Endodermal cell (in vitro differentiated cells): Measurements from ENCODE around the gene RALGPS1. TPM values are rescaled to one million over a fixed set of nuclear protein-coding genes. Genes with fewer than 3 reads are reported as not detected.

Experiments used
- DNase-seq: peaks from one replicate; pipeline ENCODE4 v3.0.0-alpha.2; 2017
- H3K27ac ChIP-seq: 2 replicates; pipeline ENCODE4 v1.5.1; 2013; ENCODE audit warnings: mild to moderate bottlenecking, low read depth, low read length, moderate library complexity
- H3K27me3 ChIP-seq: 2 replicates; pipeline ENCODE4 v1.6.1; 2013; ENCODE audit warnings: mild to moderate bottlenecking, low read length, moderate library complexity; ENCODE audit not compliant: insufficient read depth, control insufficient read depth, poor library complexity, severe bottlenecking
- H3K36me3 ChIP-seq: 2 replicates; pipeline ENCODE4 v1.7.0; 2013; ENCODE audit warnings: mild to moderate bottlenecking, low read length, moderate library complexity; ENCODE audit not compliant: control insufficient read depth, insufficient read depth
- H3K4me1 ChIP-seq: one replicate; pipeline ENCODE4 v1.7.0; 2013; ENCODE audit warnings: low read length; ENCODE audit not compliant: control insufficient read depth, insufficient read depth
- H3K4me3 ChIP-seq: 2 replicates; pipeline ENCODE4 v1.5.1; 2013; ENCODE audit warnings: mild to moderate bottlenecking, low read length, moderate library complexity
- H3K9ac ChIP-seq: 2 replicates; pipeline ENCODE4 v1.6.1; 2013; ENCODE audit warnings: mild to moderate bottlenecking, low read length, moderate library complexity; ENCODE audit not compliant: poor library complexity, severe bottlenecking; ENCODE audit errors: extremely low read depth
- H3K9me3 ChIP-seq: 2 replicates; pipeline ENCODE4 v1.6.1; 2013; ENCODE audit warnings: mild to moderate bottlenecking, low read length, moderate library complexity; ENCODE audit not compliant: control insufficient read depth
- H3K27ac Mint-ChIP-seq: 2 replicates; pipeline ENCODE4 v1.8.0; 2020; ENCODE audit warnings: mixed read lengths
- H3K27me3 Mint-ChIP-seq: 2 replicates; pipeline ENCODE4 v1.8.0; 2021; ENCODE audit warnings: mild to moderate bottlenecking, mixed read lengths; ENCODE audit not compliant: insufficient read depth
- H3K36me3 Mint-ChIP-seq: 2 replicates; pipeline ENCODE4 v1.8.0; 2020; ENCODE audit warnings: low read depth, mixed read lengths
- H3K4me1 Mint-ChIP-seq: 2 replicates; pipeline ENCODE4 v1.8.0; 2020; ENCODE audit warnings: mixed read lengths
- H3K4me3 Mint-ChIP-seq: 2 replicates; pipeline ENCODE4 v1.8.0; 2020; ENCODE audit warnings: mild to moderate bottlenecking, moderate library complexity, mixed read lengths
- H3K9me3 Mint-ChIP-seq: 2 replicates; pipeline ENCODE4 v1.8.0; 2020; ENCODE audit warnings: mild to moderate bottlenecking, mixed read lengths
- CTCF ChIP-seq: fragments of 200-600 bp; sonication (generic); conservative IDR thresholded peaks from 2 replicates; pipeline ENCODE4 v1.5.0; 2021; ENCODE audit warnings: antibody characterized with exemption, mild to moderate bottlenecking
- WGBS, 2 experiments: methylation state at CpG; one replicate each; pipeline versions ENCODE4 v1.1.5 to v1.1.7; 2013; ENCODE audit warnings: missing lambda C conversion rate in 2 of 2, mixed read lengths in 1 of 2; ENCODE audit not compliant: insufficient coverage in 1 of 2, insufficient read length in 1 of 2; 5-methylcytosine and 5-hydroxymethylcytosine counted together
- total RNA-seq, 2 donors: library from RNA; stranded (reverse); fragmentation: NEBNext Ultra II Directional in 1 of 2; extraction: Animal tissue kit (Norgen Biotek cat#: 25700) in 1 of 2; gene quantifications; 2 replicates in 1 of 2; 3 replicates in 1 of 2; pipeline ENCODE4 v1.2.1, GENCODE V29; 2021

Gene RALGPS1
- total RNA-seq, 2 donors from 2014 or later = 23.3 to 25.0 TPM

- Mint-ChIP-seq H3K36me3 (peaks cover 3% of the 10 kb centered on the region), H3K9me3 (no peaks in the 10 kb centered on the region), H3K4me1 (peaks cover 6% of the 10 kb centered on the region), H3K4me3 (no peak overlapping the region), H3K27me3 (no peaks in the 10 kb centered on the region), H3K27ac (no peak overlapping the region)
- Histone ChIP-seq H3K4me3 (no peak overlapping the region), H3K36me3 (no peaks in the 10 kb centered on the region), H3K27ac (no peak overlapping the region), H3K9ac (no peak overlapping the region), H3K27me3 (no peaks in the 10 kb centered on the region), H3K9me3 (no peaks in the 10 kb centered on the region), H3K4me1 (no peaks in the 10 kb centered on the region)
- DNase-seq = no peak
- TF ChIP-seq CTCF = no peak
- 93 to 100% methylated on average over 3 of the region's 3 CpGs for WGBS, 2 experiments
Measured at GRCh38 chr9:127056446-127056845, 141.9 kb downstream of the RALGPS1 start.

- no peak for DNase-seq
- Histone ChIP-seq H3K4me1 (no peaks in the 10 kb centered on the region), H3K4me3 (no peak overlapping the region), H3K9me3 (no peaks in the 10 kb centered on the region), H3K9ac (no peak overlapping the region), H3K27ac (no peak overlapping the region), H3K27me3 (no peaks in the 10 kb centered on the region), H3K36me3 (no peaks in the 10 kb centered on the region)
- no peak for TF ChIP-seq CTCF
- H3K36me3 Mint-ChIP-seq = peaks cover 6% of the 10 kb centered on the region
- peaks cover 6% of the 10 kb centered on the region for H3K4me1 Mint-ChIP-seq
- no peaks in the 10 kb centered on the region for H3K9me3 Mint-ChIP-seq
- no peaks in the 10 kb centered on the region for H3K27me3 Mint-ChIP-seq
- WGBS, 2 experiments = 84 to 90% methylated on average over 6 to 7 of the region's 7 CpGs
- no peak overlapping the region for H3K4me3 Mint-ChIP-seq
- peak overlapping the region; percentile 21 for H3K27ac Mint-ChIP-seq
Measured at GRCh38 chr9:127058011-127058644, 143.5 kb downstream of the RALGPS1 start.

GRCh38 chr9:127058645-127059021 is 144.1 kb downstream of the RALGPS1 start:
- Histone ChIP-seq H3K27me3 (no peaks in the 10 kb centered on the region), H3K4me3 (no peak overlapping the region), H3K9me3 (no peaks in the 10 kb centered on the region), H3K36me3 (no peaks in the 10 kb centered on the region), H3K27ac (no peak overlapping the region), H3K9ac (no peak overlapping the region), H3K4me1 (no peaks in the 10 kb centered on the region)
- Mint-ChIP-seq H3K27ac (peak overlapping the region; percentile 21), H3K36me3 (peaks cover 6% of the 10 kb centered on the region), H3K4me1 (peaks cover 6% of the 10 kb centered on the region), H3K4me3 (no peak overlapping the region), H3K27me3 (no peaks in the 10 kb centered on the region), H3K9me3 (no peaks in the 10 kb centered on the region)
- WGBS, 2 experiments = 90 to 91% methylated on average over 4 of the region's 4 CpGs
- no peak for TF ChIP-seq CTCF
- DNase-seq = no peak
